ENCODE data around the gene CHST2. TPM values are rescaled to one million over a fixed set of nuclear protein-coding genes. Genes with fewer than 3 reads are reported as not detected.
"Not testable (repeated sequence)": the region's sequence is repeated elsewhere in the genome, so short reads cannot be mapped to it uniquely, and the experiment has no call there.

Gene CHST2
- total RNA-seq, 1 donor from 2014 or later = 5.9 TPM

GRCh38 chr3:143073541-143073940 lies 46.0 kb upstream of the CHST2 start:
- H3K4me1 ChIP-seq; H3K79me2 ChIP-seq (ENCODE audit: low read depth); H3K4me3 ChIP-seq; H3K27me3 Mint-ChIP-seq (ENCODE audit: insufficient read depth, low read depth); DNase-seq (ENCODE audit: low spot score); H3K27ac ChIP-seq; H3K9me3 ChIP-seq (ENCODE audit: low read depth); H3K4me2 ChIP-seq; H3K27ac Mint-ChIP-seq; H3K9ac ChIP-seq; H3K36me3 ChIP-seq; H2AFZ ChIP-seq (replicated peaks); H3K27me3 ChIP-seq; H3K36me3 Mint-ChIP-seq; H4K20me1 ChIP-seq (ENCODE audit: low read depth); H3K9me3 Mint-ChIP-seq; H3F3A ChIP-seq (ENCODE audit: low read depth); H3K4me3 Mint-ChIP-seq: not testable (repeated sequence)
- peaks cover 24% of the 10 kb centered on the region for H3K4me1 Mint-ChIP-seq

- not testable (repeated sequence) for H3K27me3 ChIP-seq; H3K27ac Mint-ChIP-seq; H2AFZ ChIP-seq (replicated peaks); H3K27me3 Mint-ChIP-seq (ENCODE audit: insufficient read depth, low read depth); H3K4me3 Mint-ChIP-seq; DNase-seq (ENCODE audit: low spot score); H3K4me1 ChIP-seq; H3K36me3 ChIP-seq; H3K27ac ChIP-seq; H4K20me1 ChIP-seq (ENCODE audit: low read depth); H3K36me3 Mint-ChIP-seq; H3K9ac ChIP-seq; H3K9me3 ChIP-seq (ENCODE audit: low read depth); H3F3A ChIP-seq (ENCODE audit: low read depth); H3K4me2 ChIP-seq; H3K9me3 Mint-ChIP-seq; H3K79me2 ChIP-seq (ENCODE audit: low read depth); H3K4me3 ChIP-seq
- H3K4me1 Mint-ChIP-seq = peaks cover 24% of the 10 kb centered on the region
Observed at GRCh38 chr3:143073983-143074382, 45.6 kb upstream of the CHST2 start.

GRCh38 chr3:143078883-143079282 lies 40.7 kb upstream of the CHST2 start:
- Mint-ChIP-seq H3K4me3 (no peak overlapping the region), H3K27me3 (ENCODE audit: insufficient read depth, low read depth) (peaks cover 6% of the 10 kb centered on the region), H3K27ac (no peak overlapping the region), H3K36me3 (peaks cover 2% of the 10 kb centered on the region), H3K4me1 (peaks cover 18% of the 10 kb centered on the region), H3K9me3 (peaks cover 2% of the 10 kb centered on the region)
- Histone ChIP-seq H3K4me3 (no peak overlapping the region), H4K20me1 (ENCODE audit: low read depth) (no peaks in the 10 kb centered on the region), H3K27me3 (no peaks in the 10 kb centered on the region), H3K36me3 (no peaks in the 10 kb centered on the region), H3F3A (ENCODE audit: low read depth) (no peaks in the 10 kb centered on the region), H3K4me1 (peaks cover 7% of the 10 kb centered on the region), H3K27ac (no peak overlapping the region), H3K9ac (no peak overlapping the region), H3K79me2 (ENCODE audit: low read depth) (no peaks in the 10 kb centered on the region), H3K9me3 (ENCODE audit: low read depth) (no peaks in the 10 kb centered on the region), H2AFZ (replicated peaks) (no peak overlapping the region), H3K4me2 (no peak overlapping the region)
- no peak for DNase-seq (ENCODE audit: low spot score)
- no peak for TF ChIP-seq CTCF (IDR thresholded peaks at IDR 0.05)
- TF ChIP-seq EZH2 (IDR thresholded peaks at IDR 0.05) = no peak
- no peak for TF ChIP-seq EZH2phosphoT487 (IDR thresholded peaks at IDR 0.05)

- peaks cover 10% of the 10 kb centered on the region for H3K4me1 Mint-ChIP-seq
- DNase-seq (ENCODE audit: low spot score) = no peak
- peaks cover 11% of the 10 kb centered on the region for H3K9me3 Mint-ChIP-seq
- H3K4me3 Mint-ChIP-seq = no peak overlapping the region
- TF ChIP-seq EZH2 (IDR thresholded peaks at IDR 0.05) = no peak
- no peak for TF ChIP-seq CTCF (IDR thresholded peaks at IDR 0.05)
- TF ChIP-seq EZH2phosphoT487 (IDR thresholded peaks at IDR 0.05) = no peak
- Histone ChIP-seq H2AFZ (replicated peaks) (no peak overlapping the region), H3K79me2 (ENCODE audit: low read depth) (no peaks in the 10 kb centered on the region), H3K27ac (no peak overlapping the region), H3K9ac (no peak overlapping the region), H3K4me2 (no peak overlapping the region), H3K36me3 (no peaks in the 10 kb centered on the region), H3K9me3 (ENCODE audit: low read depth) (no peaks in the 10 kb centered on the region), H4K20me1 (ENCODE audit: low read depth) (no peaks in the 10 kb centered on the region), H3F3A (ENCODE audit: low read depth) (no peaks in the 10 kb centered on the region), H3K4me1 (no peaks in the 10 kb centered on the region), H3K4me3 (no peak overlapping the region), H3K27me3 (no peaks in the 10 kb centered on the region)
- H3K27ac Mint-ChIP-seq = no peak overlapping the region
- H3K27me3 Mint-ChIP-seq (ENCODE audit: insufficient read depth, low read depth) = peaks cover 11% of the 10 kb centered on the region
- peaks cover 8% of the 10 kb centered on the region for H3K36me3 Mint-ChIP-seq
Observed at GRCh38 chr3:143080196-143080595, 39.4 kb upstream of the CHST2 start.
